Nephron progenitor cell (in vitro differentiated cells): ENCODE data around the gene SCYL1.
"Not testable (repeated sequence)": the region's sequence is repeated elsewhere in the genome, so short reads cannot be mapped to it uniquely, and the experiment has no call there.

ENCODE experiments used
- DNase-seq: peaks from one replicate; pipeline ENCODE4 v3.0.0; 2021
- H3K27ac Mint-ChIP-seq: 2 replicates; pipeline ENCODE4 v1.8.0; 2021; ENCODE audit warnings: mild to moderate bottlenecking, moderate library complexity, mixed read lengths
- H3K27me3 Mint-ChIP-seq: 2 replicates; pipeline ENCODE4 v1.8.0; 2021; ENCODE audit warnings: mild to moderate bottlenecking, low read depth, mixed read lengths; ENCODE audit not compliant: poor library complexity
- H3K36me3 Mint-ChIP-seq: 2 replicates; pipeline ENCODE4 v1.8.0; 2021; ENCODE audit warnings: low read depth, mixed read lengths
- H3K4me1 Mint-ChIP-seq: 2 replicates; pipeline ENCODE4 v1.8.0; 2021; ENCODE audit warnings: mixed read lengths
- H3K4me3 Mint-ChIP-seq: 2 replicates; pipeline ENCODE4 v1.8.0; 2021; ENCODE audit warnings: mild to moderate bottlenecking, moderate library complexity, mixed read lengths
- H3K9me3 Mint-ChIP-seq: 2 replicates; pipeline ENCODE4 v1.8.0; 2021; ENCODE audit warnings: mild to moderate bottlenecking, moderate library complexity, mixed read lengths
- CTCF ChIP-seq: fragments of 200-600 bp; sonication (generic); IDR thresholded peaks from 2 replicates; pipeline ENCODE4 v1.5.0; 2021; ENCODE audit warnings: antibody characterized with exemption

The SCYL1 gene

GRCh38 chr11:65504674-65505465, 20.0 kb upstream of the SCYL1 start:
- no peak for DNase-seq
- no peaks in the 10 kb centered on the region for H3K9me3 Mint-ChIP-seq
- H3K36me3 Mint-ChIP-seq: peaks cover 18% of the 10 kb centered on the region
- peaks cover 11% of the 10 kb centered on the region for H3K27me3 Mint-ChIP-seq
- H3K27ac Mint-ChIP-seq: peak overlapping the region; percentile 93
- no peak overlapping the region for H3K4me3 Mint-ChIP-seq
- no peak for TF ChIP-seq CTCF
- peaks cover 54% of the 10 kb centered on the region for H3K4me1 Mint-ChIP-seq

GRCh38 chr11:65505466-65506289, 19.2 kb upstream of the SCYL1 start:
- TF ChIP-seq CTCF: no peak
- Mint-ChIP-seq H3K4me1 (peaks cover 54% of the 10 kb centered on the region), H3K27me3 (peaks cover 11% of the 10 kb centered on the region), H3K4me3 (no peak overlapping the region), H3K27ac (peak overlapping the region; percentile 64), H3K9me3 (no peaks in the 10 kb centered on the region), H3K36me3 (peaks cover 18% of the 10 kb centered on the region)
- no peak for DNase-seq

- no peaks in the 10 kb centered on the region for H3K9me3 Mint-ChIP-seq
- H3K27ac Mint-ChIP-seq: peak overlapping the region; percentile 64
- no peak for TF ChIP-seq CTCF
- peaks cover 18% of the 10 kb centered on the region for H3K36me3 Mint-ChIP-seq
- H3K4me1 Mint-ChIP-seq: peaks cover 54% of the 10 kb centered on the region
- no peak for DNase-seq
- H3K27me3 Mint-ChIP-seq: peaks cover 11% of the 10 kb centered on the region
- no peak overlapping the region for H3K4me3 Mint-ChIP-seq
Measured at GRCh38 chr11:65506290-65506771, 18.6 kb upstream of the SCYL1 start.

GRCh38 chr11:65506772-65507505, 17.9 kb upstream of the SCYL1 start:
- Mint-ChIP-seq H3K9me3 (no peaks in the 10 kb centered on the region), H3K4me3 (no peak overlapping the region), H3K4me1 (peaks cover 54% of the 10 kb centered on the region), H3K27ac (peak overlapping the region; percentile 64), H3K36me3 (peaks cover 18% of the 10 kb centered on the region), H3K27me3 (peaks cover 8% of the 10 kb centered on the region)
- no peak for TF ChIP-seq CTCF
- no peak for DNase-seq

GRCh38 chr11:65512311-65512710, 12.6 kb upstream of the SCYL1 start:
- not testable (repeated sequence) for H3K4me3 Mint-ChIP-seq, H3K27me3 Mint-ChIP-seq, H3K9me3 Mint-ChIP-seq, H3K27ac Mint-ChIP-seq, H3K36me3 Mint-ChIP-seq, DNase-seq
- H3K4me1 Mint-ChIP-seq: peaks cover 26% of the 10 kb centered on the region
